H1 (cell line): ENCODE results near the gene KRT77. TPM values are rescaled to one million over a fixed set of nuclear protein-coding genes. Genes with fewer than 3 reads are reported as not detected.

Experiments used
- CTCF ChIA-PET: fragments of 300-600 bp; sonication (Branson Sonifier 250); formaldehyde crosslinking; loops from one replicate; lab custom pipeline; 2021; ENCODE audit not compliant: partially characterized antibody; lab: Charles Lee
- POLR2A ChIA-PET: fragments of 300-600 bp; sonication (Branson Sonifier 250); formaldehyde crosslinking; loops from one replicate; lab custom pipeline; 2021; ENCODE audit warnings: inconsistent platforms; ENCODE audit not compliant: partially characterized antibody; lab: Charles Lee
- DNase-seq, 2 experiments: peaks; one replicate each; pipeline versions ENCODE4 v3.0.0 to v3.0.0-alpha.2; 2010 to 2022; ENCODE audit warnings: low spot score in 2 of 2, low read depth in 1 of 2, mixed read lengths in 1 of 2
- FAIRE-seq: peaks from 2 replicates; lab custom pipeline; 2011; peaks lifted over from hg19 to GRCh38; lab: Jason Lieb, UNC
- H2AFZ ChIP-seq: 2 replicates; pipeline ENCODE4 v1.8.1; 2012; ENCODE audit warnings: low read length, inconsistent platforms
- H2AK5ac ChIP-seq: 2 replicates; pipeline ENCODE4 v1.6.1; 2013; ENCODE audit warnings: low read depth, low read length
- H2BK120ac ChIP-seq: replicated peaks from 2 replicates; pipeline ENCODE3; 2013; ENCODE audit warnings: low read depth, low read length, inconsistent platforms
- H2BK12ac ChIP-seq: 2 replicates; pipeline ENCODE4 v1.6.1; 2013; ENCODE audit warnings: low read depth, low read length
- H2BK15ac ChIP-seq: 2 replicates; pipeline ENCODE4 v1.6.1; 2013; ENCODE audit warnings: low read length
- H2BK20ac ChIP-seq: 2 replicates; pipeline ENCODE4 v1.6.1; 2013; ENCODE audit warnings: low read length
- H2BK5ac ChIP-seq: 2 replicates; pipeline ENCODE4 v1.6.1; 2013; ENCODE audit warnings: low read depth, low read length
- H3K14ac ChIP-seq: 2 replicates; pipeline ENCODE4 v1.6.1; 2013; ENCODE audit warnings: inconsistent platforms; ENCODE audit not compliant: insufficient read length
- H3K18ac ChIP-seq: 2 replicates; pipeline ENCODE4 v1.6.1; 2013; ENCODE audit warnings: low read length; ENCODE audit errors: extremely low read depth
- H3K23ac ChIP-seq: 2 replicates; pipeline ENCODE4 v1.6.1; 2013; ENCODE audit warnings: inconsistent platforms; ENCODE audit not compliant: insufficient read length
- H3K23me2 ChIP-seq: 2 replicates; pipeline ENCODE4 v1.6.1; 2013; ENCODE audit warnings: low read depth, low read length
- H3K27ac ChIP-seq: 2 replicates; pipeline ENCODE4 v1.6.1; 2011; ENCODE audit warnings: low read depth, low read length, inconsistent platforms
- H3K27me3 ChIP-seq, 4 experiments: replicated peaks in 1 of 4; 1 replicate in 1 of 4; 2 replicates in 3 of 4; pipeline versions ENCODE4 v1.6.1 to v1.8.1; 2011 to 2013; ENCODE audit warnings: low read length in 3 of 4, mild to moderate bottlenecking in 3 of 4, inconsistent platforms in 2 of 4, mixed read lengths in 2 of 4, moderate library complexity in 1 of 4; ENCODE audit not compliant: control insufficient read depth in 3 of 4, insufficient read depth in 3 of 4; ENCODE audit errors: extremely low read depth in 1 of 4
- H3K36me3 ChIP-seq, 4 experiments: 2 replicates each; pipeline versions ENCODE4 v1.6.1 to v1.8.1; 2011 to 2013; ENCODE audit warnings: mild to moderate bottlenecking in 4 of 4, low read length in 3 of 4, moderate library complexity in 2 of 4, control low read depth in 1 of 4, inconsistent platforms in 1 of 4; ENCODE audit not compliant: insufficient read depth in 4 of 4, control insufficient read depth in 2 of 4
- H3K4ac ChIP-seq: replicated peaks from 2 replicates; pipeline ENCODE3; 2013; ENCODE audit warnings: low read length, low read depth, mixed read lengths, inconsistent platforms; ENCODE audit not compliant: insufficient read length
- H3K4me1 ChIP-seq, 4 experiments: replicated peaks in 1 of 4; 1 replicate in 1 of 4; 2 replicates in 3 of 4; pipeline versions ENCODE4 v1.6.1 to v1.8.1; 2011 to 2013; ENCODE audit warnings: low read length in 3 of 4, inconsistent platforms in 2 of 4, mixed read lengths in 1 of 4; ENCODE audit not compliant: insufficient read depth in 4 of 4, control insufficient read depth in 3 of 4
- H3K4me2 ChIP-seq, 2 experiments: 2 replicates each; pipeline versions ENCODE4 v1.6.1 to v1.8.1; 2011 to 2013; ENCODE audit warnings: low read depth in 2 of 2, low read length in 2 of 2, control low read depth in 1 of 2, inconsistent platforms in 1 of 2, mild to moderate bottlenecking in 1 of 2; ENCODE audit not compliant: insufficient read depth in 1 of 2
- H3K4me3 ChIP-seq, 4 experiments: fragments of 200-600, 300-600 bp in 1 of 4; sonication (generic), shearing (Covaris generic), sonication (Bioruptor Twin) in 1 of 4; 2 replicates each; pipeline versions ENCODE4 v1.5.1 to v1.8.1; 2011 to 2016; ENCODE audit warnings: low read length in 4 of 4, low read depth in 3 of 4, control low read depth in 2 of 4, inconsistent platforms in 2 of 4, mild to moderate bottlenecking in 2 of 4, mixed read lengths in 1 of 4, moderate library complexity in 1 of 4; ENCODE audit not compliant: insufficient read depth in 2 of 4; ENCODE audit errors: extremely low read depth in 1 of 4
- H3K56ac ChIP-seq: replicated peaks from 2 replicates; pipeline ENCODE3; 2013; ENCODE audit warnings: low read depth, mild to moderate bottlenecking, mixed read lengths, low read length, inconsistent platforms; ENCODE audit not compliant: insufficient read length
- H3K79me1 ChIP-seq: 2 replicates; pipeline ENCODE4 v1.6.1; 2013; ENCODE audit warnings: low read depth, low read length, control low read depth
- H3K79me2 ChIP-seq, 2 experiments: 2 replicates each; pipeline versions ENCODE4 v1.6.1 to v1.8.1; 2012 to 2013; ENCODE audit warnings: low read length in 2 of 2, mild to moderate bottlenecking in 2 of 2, inconsistent platforms in 1 of 2; ENCODE audit not compliant: insufficient read depth in 2 of 2, control insufficient read depth in 1 of 2
- H3K9ac ChIP-seq, 4 experiments: replicated peaks in 1 of 4; 1 replicate in 1 of 4; 2 replicates in 3 of 4; pipeline versions ENCODE4 v1.6.1 to v1.8.1; 2011 to 2013; ENCODE audit warnings: low read depth in 3 of 4, low read length in 3 of 4, control low read depth in 2 of 4, mild to moderate bottlenecking in 2 of 4, moderate library complexity in 2 of 4, inconsistent platforms in 1 of 4; ENCODE audit errors: extremely low read depth in 1 of 4
- H3K9me3 ChIP-seq, 2 experiments: 2 replicates each; pipeline versions ENCODE4 v1.6.1 to v1.8.1; 2012 to 2013; ENCODE audit warnings: mild to moderate bottlenecking in 2 of 2, moderate library complexity in 2 of 2, control low read depth in 1 of 2, inconsistent platforms in 1 of 2, low read depth in 1 of 2, low read length in 1 of 2, mixed read lengths in 1 of 2; ENCODE audit not compliant: insufficient read depth in 2 of 2
- H4K20me1 ChIP-seq, 2 experiments: replicated peaks in 1 of 2; 2 replicates each; pipeline versions ENCODE3 to v1.8.1; 2011 to 2013; ENCODE audit warnings: inconsistent platforms in 2 of 2, low read length in 2 of 2, mild to moderate bottlenecking in 1 of 2; ENCODE audit not compliant: insufficient read depth in 2 of 2, control insufficient read depth in 1 of 2
- H4K5ac ChIP-seq: 2 replicates; pipeline ENCODE4 v1.6.1; 2013; ENCODE audit warnings: low read length, low read depth, mixed read lengths, inconsistent platforms; ENCODE audit not compliant: insufficient read length
- H4K8ac ChIP-seq: 2 replicates; pipeline ENCODE4 v1.8.0; 2013; ENCODE audit warnings: mild to moderate bottlenecking, moderate library complexity, low read length, inconsistent platforms; ENCODE audit not compliant: insufficient read depth; ENCODE audit errors: extremely low read depth
- H4K91ac ChIP-seq: replicated peaks from 2 replicates; pipeline ENCODE3; 2013; ENCODE audit warnings: low read length, mixed read lengths, inconsistent platforms; ENCODE audit not compliant: insufficient read length
- ATF3 ChIP-seq: IDR thresholded peaks from 2 replicates; pipeline ENCODE4 v1.6.1; 2011; ENCODE audit warnings: low read depth, mild to moderate bottlenecking, low read length; ENCODE audit not compliant: insufficient read depth
- BRCA1 ChIP-seq: IDR thresholded peaks from 2 replicates; pipeline ENCODE4 v1.6.1; 2012; ENCODE audit warnings: low read depth, low read length, improper control_type of control experiment
- E2F6 ChIP-seq: IDR thresholded peaks from 2 replicates; pipeline ENCODE4 v1.6.1; 2012; ENCODE audit warnings: inconsistent platforms
- FOSL1 ChIP-seq: IDR thresholded peaks from 2 replicates; pipeline ENCODE4 v1.6.1; 2011; ENCODE audit warnings: mild to moderate bottlenecking, low read depth, low read length, moderate library complexity; ENCODE audit not compliant: insufficient read depth
- GABPA ChIP-seq: IDR thresholded peaks from 2 replicates; pipeline ENCODE4 v1.6.1; 2011; ENCODE audit warnings: mild to moderate bottlenecking, low read length, moderate library complexity, borderline replicate concordance; ENCODE audit not compliant: insufficient read depth
- MAFK ChIP-seq: IDR thresholded peaks from 2 replicates; pipeline ENCODE4 v1.6.1; 2012; ENCODE audit warnings: low read depth, mild to moderate bottlenecking, improper control_type of control experiment, low read length
- POU5F1 ChIP-seq: IDR thresholded peaks from 2 replicates; pipeline ENCODE4 v1.6.1; 2011; ENCODE audit warnings: low read depth, mild to moderate bottlenecking, low read length, moderate library complexity
- RFX5 ChIP-seq: IDR thresholded peaks from 2 replicates; pipeline ENCODE4 v1.6.1; 2011; ENCODE audit warnings: low read depth, low read length, improper control_type of control experiment, borderline replicate concordance
- SIN3A ChIP-seq, 2 experiments: IDR thresholded peaks in 1 of 2; conservative IDR thresholded peaks in 1 of 2; 2 replicates each; pipeline ENCODE4 v1.6.1; 2011 to 2012; ENCODE audit warnings: low read length in 2 of 2, improper control_type of control experiment in 1 of 2, low read depth in 1 of 2, mild to moderate bottlenecking in 1 of 2
- SIRT6 ChIP-seq: IDR thresholded peaks from one replicate; pipeline ENCODE4 v1.7.1; 2012; ENCODE audit warnings: low read length, inconsistent platforms
- SP1 ChIP-seq: IDR thresholded peaks from 2 replicates; pipeline ENCODE4 v1.6.1; 2011; ENCODE audit warnings: low read depth, low read length
- TAF7 ChIP-seq: optimal IDR thresholded peaks from 2 replicates; pipeline ENCODE3; 2011; ENCODE audit warnings: low read depth, mild to moderate bottlenecking, inconsistent platforms, low read length, moderate library complexity, borderline replicate concordance
- WGBS, 2 experiments: shearing (Covaris generic) in 1 of 2; methylation state at CpG; one replicate each; pipeline versions ENCODE4 v1.1.6 to v1.1.7; 2013 to 2015; ENCODE audit warnings: low lambda C conversion rate in 2 of 2, mixed read lengths in 2 of 2, inconsistent platforms in 1 of 2, low coverage in 1 of 2, missing lambda C conversion rate in 1 of 2; ENCODE audit not compliant: insufficient replicate concordance in 2 of 2, insufficient coverage in 1 of 2, insufficient read length in 1 of 2; ENCODE audit errors: extremely low coverage in 1 of 2, missing lambda C conversion rate in 1 of 2; 5-methylcytosine and 5-hydroxymethylcytosine counted together
- polyA plus RNA-seq, 7 experiments: library from polyadenylated mRNA; depleted of rRNA in 3 of 7; stranded (reverse) in 5 of 7; unstranded in 2 of 7; fragments of >200 nt in 5 of 7; fragments of 200-250 nt in 2 of 7; gene quantifications; 1 replicate in 5 of 7; 2 replicates in 1 of 7; 4 replicates in 1 of 7; pipeline versions ENCODE4 v1.2.1 to v1.2.3, GENCODE V29; 2011 to 2013; ENCODE audit warnings: missing spikeins in 2 of 7, mixed read lengths in 2 of 7
- total RNA-seq: library from RNA; stranded (reverse); fragmentation: NEBNext Ultra II Directional; extraction: Animal tissue kit (Norgen Biotek cat#: 25700); gene quantifications from 2 replicates; pipeline ENCODE4 v1.2.1, GENCODE V29; 2021
- TF ChIP-seq, protein P1 (sequence below): IDR thresholded peaks from 2 replicates; pipeline ENCODE4 v1.6.1; 2012; ENCODE audit warnings: inconsistent platforms

The KRT77 gene
- total and polyA plus RNA-seq, 2 of the 8 experiments (the other 6 are each of a cell fraction or from before 2014, with no cell fraction given) = 0.02 TPM; not detected in 1

GRCh38 chr12:52727037-52727436 lies 23.7 kb upstream of the KRT77 start:
- POLR2A ChIA-PET = no interaction called here
- CTCF ChIA-PET = interaction anchor here (0.8 to 1.5 kb wide), 3 partner anchors 9 to 154 kb away, joined by 3 to 4 read pairs (median 4); no protein-coding TSS in a partner anchor
- H3K27ac ChIP-seq = no peak overlapping the region
- no peak for TF ChIP-seq GABPA
- TF ChIP-seq, protein P1, sequence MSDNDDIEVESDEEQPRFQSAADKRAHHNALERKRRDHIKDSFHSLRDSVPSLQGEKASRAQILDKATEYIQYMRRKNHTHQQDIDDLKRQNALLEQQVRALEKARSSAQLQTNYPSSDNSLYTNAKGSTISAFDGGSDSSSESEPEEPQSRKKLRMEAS = no peak
- TF ChIP-seq TAF7 = no peak
- TF ChIP-seq ATF3 = no peak
- TF ChIP-seq POU5F1 = no peak
- TF ChIP-seq E2F6 = no peak
- TF ChIP-seq SP1 = no peak
- TF ChIP-seq SIN3A (conservative IDR thresholded peaks at IDR 0.05 in 1 of 2, IDR thresholded peaks at IDR 0.05 in 1 of 2; ENCODE audit: low read depth in 1 of 2, low read length in 2 of 2) = no peak
- no peak for TF ChIP-seq MAFK
- no peak for TF ChIP-seq RFX5
- TF ChIP-seq SIRT6 = no peak
- no peak for TF ChIP-seq BRCA1
- TF ChIP-seq FOSL1 = no peak

More at GRCh38 chr12:52727037-52727436, 23.7 kb upstream of the KRT77 start:
- no peak overlapping the region for H3K4me3 ChIP-seq
- no peak overlapping the region for H2AK5ac ChIP-seq
- H2BK5ac ChIP-seq = no peak overlapping the region
- H2AFZ ChIP-seq = no peak overlapping the region
- no peak overlapping the region for H4K91ac ChIP-seq
- no peak overlapping the region for H3K4ac ChIP-seq
- H3K4me2 ChIP-seq = no peak overlapping the region
- no peaks in the 10 kb centered on the region for H3K79me2 ChIP-seq
- WGBS, 2 experiments = 86% methylated on average over 4 of the region's 4 CpGs; no CpG with 5 or more reads in 1 of the 2 experiments
- H3K23me2 ChIP-seq = no peaks in the 10 kb centered on the region
- H3K18ac ChIP-seq = no peak overlapping the region
- no peaks in the 10 kb centered on the region for H3K79me1 ChIP-seq
- H3K56ac ChIP-seq = no peak overlapping the region
- no peak overlapping the region for H4K8ac ChIP-seq
- H3K27me3 ChIP-seq = no peaks in the 10 kb centered on the region
- H3K9me3 ChIP-seq = no peaks in the 10 kb centered on the region
- no peak overlapping the region for H3K9ac ChIP-seq
- no peak overlapping the region for H2BK12ac ChIP-seq
- H3K23ac ChIP-seq = no peak overlapping the region
- no peak overlapping the region for H2BK20ac ChIP-seq
- H3K36me3 ChIP-seq = no peaks in the 10 kb centered on the region
- H3K4me1 ChIP-seq = no peaks in the 10 kb centered on the region
- no peak for FAIRE-seq
- no peak overlapping the region for H2BK15ac ChIP-seq
- H2BK120ac ChIP-seq = no peak overlapping the region
- H4K20me1 ChIP-seq = no peaks in the 10 kb centered on the region
- DNase-seq = no peak
- H4K5ac ChIP-seq = no peak overlapping the region
- no peak overlapping the region for H3K14ac ChIP-seq
